A549 (cell line): ENCODE measurements around the gene IL18RAP. TPM values are rescaled to one million over a fixed set of nuclear protein-coding genes. Genes with fewer than 3 reads are reported as not detected.

Experiments
- ATAC-seq, 2 experiments: fragments of 200-7000 bp in 1 of 2; fragments of >200 bp in 1 of 2; cut with Nextera tagmentation in 1 of 2; cut with Tn5 transposase in 1 of 2; 3 replicates each; pipeline versions ENCODE4 v1.8.0 to v1.9.1; 2018 to 2020; ENCODE audit warnings: mild to moderate bottlenecking in 1 of 2, moderate library complexity in 1 of 2
- CTCF ChIA-PET: fragments of 300-600 bp; sonication (Branson Sonifier 250); formaldehyde crosslinking; extraction: SDS; loops from one replicate; lab custom pipeline; 2021; ENCODE audit warnings: antibody characterized with exemption, inconsistent platforms; lab: Yijun Ruan, JAX
- POLR2A ChIA-PET: fragments of 350-600 bp; formaldehyde crosslinking; extraction: SDS; loops from one replicate; lab custom pipeline; 2021; ENCODE audit warnings: antibody characterized with exemption, inconsistent platforms; lab: Yijun Ruan, JAX
- DNase-seq, 2 experiments: peaks; one replicate each; pipeline versions ENCODE4 v3.0.0 to v3.0.0-alpha.2; 2011 to 2016; ENCODE audit warnings: low read depth in 1 of 2, low spot score in 1 of 2
- FAIRE-seq: peaks from 2 replicates; lab custom pipeline; 2011; peaks lifted over from hg19 to GRCh38; lab: Jason Lieb, UNC
- H3K27ac ChIP-seq, 2 experiments: fragments of >200 bp; sonication (Bioruptor Twin); formaldehyde crosslinking; 3 replicates each; pipeline ENCODE4 v1.5.1; 2016 to 2017
- H3K4me1 ChIP-seq: fragments of >200 bp; sonication (Bioruptor Twin); formaldehyde crosslinking; 3 replicates; pipeline ENCODE4 v1.6.1; 2016
- H3K4me2 ChIP-seq: fragments of >200 bp; sonication (Bioruptor Twin); formaldehyde crosslinking; 3 replicates; pipeline ENCODE4 v1.6.1; 2016
- H3K4me3 ChIP-seq: fragments of >200 bp; sonication (Bioruptor Twin); formaldehyde crosslinking; 3 replicates; pipeline ENCODE4 v1.5.1; 2016
- H3K9me3 ChIP-seq: fragments of >200 bp; sonication (Bioruptor Twin); formaldehyde crosslinking; 3 replicates; pipeline ENCODE4 v1.6.1; 2016
- BCL3 ChIP-seq: fragments of >200 bp; sonication (Bioruptor Twin); formaldehyde crosslinking; IDR thresholded peaks from 3 replicates; pipeline ENCODE4 v1.6.1; 2016
- CBX2 ChIP-seq: fragments of 200-600 bp; sonication (generic); IDR thresholded peaks from 2 replicates; pipeline ENCODE4 v1.6.1; 2016; ENCODE audit warnings: low read depth, mild to moderate bottlenecking, borderline replicate concordance
- CHD2 ChIP-seq: fragments of 150-350 bp; IDR thresholded peaks from 2 replicates; pipeline ENCODE4 v1.6.1; 2014; ENCODE audit warnings: low read length; ENCODE audit not compliant: partially characterized antibody
- CTCF ChIP-seq: fragments of >200 bp; sonication (Bioruptor Twin); formaldehyde crosslinking; IDR thresholded peaks from 3 replicates; pipeline ENCODE4 v1.5.1; 2016
- EHF ChIP-seq: fragments of 250-450 bp; sonication (Bioruptor Pico); IDR thresholded peaks from 2 replicates; pipeline ENCODE4 v1.5.0; 2020; ENCODE audit warnings: mild to moderate bottlenecking
- EP300 ChIP-seq, 2 experiments: fragments of >200 bp; sonication (Bioruptor Twin); formaldehyde crosslinking; IDR thresholded peaks; 2 replicates in 1 of 2; 3 replicates in 1 of 2; pipeline ENCODE4 v1.6.1; 2016 to 2017
- FOSB ChIP-seq: fragments of 250-450 bp; sonication (Bioruptor Pico); IDR thresholded peaks from 2 replicates; pipeline ENCODE4 v1.5.0; 2020; ENCODE audit warnings: mild to moderate bottlenecking, moderate library complexity
- FOSL2 ChIP-seq, 2 experiments: fragments of 450-650 bp in 1 of 2; fragments of >200 bp in 1 of 2; sonication (Bioruptor Twin) in 1 of 2; formaldehyde crosslinking; IDR thresholded peaks; 2 replicates each; pipeline versions ENCODE4 v1.5.0 to v1.6.1; 2016 to 2020; ENCODE audit warnings: mild to moderate bottlenecking in 1 of 2, moderate library complexity in 1 of 2
- FOXS1 ChIP-seq: fragments of 250-450 bp; sonication (Bioruptor Pico); IDR thresholded peaks from 2 replicates; pipeline ENCODE4 v1.5.0; 2020; ENCODE audit warnings: mild to moderate bottlenecking, moderate library complexity
- GATA3 ChIP-seq: IDR thresholded peaks from 2 replicates; pipeline ENCODE4 v1.6.1; 2012; ENCODE audit warnings: borderline replicate concordance
- HMGXB4 ChIP-seq: fragments of 250-450 bp; sonication (Bioruptor Pico); IDR thresholded peaks from 2 replicates; pipeline ENCODE4 v1.5.0; 2021; ENCODE audit warnings: mild to moderate bottlenecking, moderate library complexity, borderline replicate concordance
- JUN ChIP-seq, 2 experiments: fragments of >200 bp; sonication (Bioruptor Twin); formaldehyde crosslinking; IDR thresholded peaks; 2 replicates in 1 of 2; 3 replicates in 1 of 2; pipeline ENCODE4 v1.6.1; 2016 to 2017
- KDM5A ChIP-seq: fragments of 200-600 bp; sonication (generic); IDR thresholded peaks from 2 replicates; pipeline ENCODE4 v1.6.1; 2016; ENCODE audit warnings: antibody characterized with exemption, mild to moderate bottlenecking
- MAX ChIP-seq: IDR thresholded peaks from 2 replicates; pipeline ENCODE4 v1.6.1; 2012
- NPAS2 ChIP-seq: fragments of 250-450 bp; sonication (Bioruptor Pico); IDR thresholded peaks from 2 replicates; pipeline ENCODE4 v1.8.0; 2022; ENCODE audit warnings: mild to moderate bottlenecking, moderate library complexity, borderline replicate concordance
- RFX5 ChIP-seq: fragments of 450-650 bp; IDR thresholded peaks from 2 replicates; pipeline ENCODE4 v1.7.1; 2014; ENCODE audit warnings: antibody characterized with exemption, mild to moderate bottlenecking, moderate library complexity
- TFCP2L1 ChIP-seq: fragments of 250-450 bp; sonication (Bioruptor Pico); IDR thresholded peaks from 2 replicates; pipeline ENCODE4 v1.5.0; 2021; ENCODE audit warnings: mild to moderate bottlenecking
- WGBS: methylation state at CpG from one replicate; pipeline ENCODE4 v1.1.6; 2017; ENCODE audit errors: missing lambda C conversion rate; 5-methylcytosine and 5-hydroxymethylcytosine counted together
- polyA plus RNA-seq, 4 experiments: library from polyadenylated mRNA; depleted of rRNA in 3 of 4; stranded (reverse); fragments of >200 nt; fragmentation: RNase III in 1 of 4; extraction: RNeasy Plus Mini Kit Qiagen cat#74134 plus additional on column Dnase treatment in 1 of 4; gene quantifications; 2 replicates in 3 of 4; 3 replicates in 1 of 4; pipeline ENCODE4 v1.2.3, GENCODE V29; 2011 to 2017

Gene IL18RAP
- polyA plus RNA-seq, 2 of the 4 experiments (the other 2 are of a cell fraction): 0.04 TPM; not detected in 1

- TF ChIP-seq CTCF: no peak
- TF ChIP-seq CBX2: no peak
- no peak for TF ChIP-seq MAX
- TF ChIP-seq FOSL2 (IDR thresholded peaks at IDR 0.05): no peak
- no peak for TF ChIP-seq FOSL2 (CRISPR knock-in tag; IDR thresholded peaks at IDR 0.05)
- TF ChIP-seq EP300 (IDR thresholded peaks at IDR 0.05): no peak
- TF ChIP-seq TFCP2L1 (CRISPR knock-in tag): no peak
These were observed 35.0 kb upstream of the IL18RAP start (continued) for GRCh38 chr2:102387763-102388546.

- H3K4me2 ChIP-seq: no peak overlapping the region
- CTCF ChIA-PET: interaction anchor here (0.6 kb wide), 1 partner anchor 511 kb away, joined by 3 read pairs; no protein-coding TSS in a partner anchor
- no peak overlapping the region for H3K27ac ChIP-seq
- TF ChIP-seq JUN (IDR thresholded peaks at IDR 0.05): no peak
- no peak for TF ChIP-seq KDM5A
- no peak for TF ChIP-seq RFX5
- no peak for TF ChIP-seq CHD2
- TF ChIP-seq NPAS2 (CRISPR knock-in tag): no peak
- TF ChIP-seq, all 56 proteins: peak for 0
- no peak for DNase-seq
- Histone ChIP-seq H3K4me3 (no peak overlapping the region), H3K9me3 (no peaks in the 10 kb centered on the region), H3K4me1 (no peaks in the 10 kb centered on the region)
- no peak for ATAC-seq
- WGBS: 93% methylated on average over 2 of the region's 2 CpGs
- FAIRE-seq: no peak
- POLR2A ChIA-PET: no interaction called here
These were observed 31.4 kb upstream of the IL18RAP start for GRCh38 chr2:102391565-102391964.

GRCh38 chr2:102392096-102392495 lies 30.9 kb upstream of the IL18RAP start:
- H3K4me3 ChIP-seq: no peak overlapping the region
- FAIRE-seq: no peak
- no peak for DNase-seq
- 41% methylated on average over 3 of the region's 3 CpGs for WGBS
- ATAC-seq: no peak
- H3K27ac ChIP-seq: no peak overlapping the region
- POLR2A ChIA-PET: no interaction called here
- no peaks in the 10 kb centered on the region for H3K4me1 ChIP-seq
- CTCF ChIA-PET: no interaction called here
- H3K4me2 ChIP-seq: no peak overlapping the region
- no peaks in the 10 kb centered on the region for H3K9me3 ChIP-seq
- TF ChIP-seq HMGXB4: no peak
- TF ChIP-seq CHD2: no peak
- TF ChIP-seq EHF (CRISPR knock-in tag): no peak
- no peak for TF ChIP-seq FOSB (CRISPR knock-in tag)
- TF ChIP-seq FOXS1 (CRISPR knock-in tag): no peak
- TF ChIP-seq BCL3: no peak
- no peak for TF ChIP-seq KDM5A
- TF ChIP-seq CTCF: no peak
- TF ChIP-seq FOSL2 (IDR thresholded peaks at IDR 0.05): no peak
- TF ChIP-seq FOSL2 (CRISPR knock-in tag; IDR thresholded peaks at IDR 0.05): no peak
- TF ChIP-seq GATA3: no peak
